HEK293 (cell line): ENCODE results near the gene CARD10.

Experiments used
- CTCF ChIA-PET: fragments of 350-600 bp; formaldehyde crosslinking; extraction: SDS; loops from one replicate; lab custom pipeline; 2021; ENCODE audit warnings: antibody characterized with exemption; lab: Yijun Ruan, JAX
- POLR2A ChIA-PET: fragments of 300-600 bp; formaldehyde crosslinking; extraction: SDS; loops from one replicate; lab custom pipeline; 2020; ENCODE audit warnings: antibody characterized with exemption, inconsistent platforms; lab: Yijun Ruan, JAX
- H3K27ac ChIP-seq: fragments of 200-500 bp; sonication (Bioruptor generic); 2 replicates; pipeline ENCODE4 v1.5.1; 2014; ENCODE audit warnings: low read depth, low read length, control low read depth, inconsistent platforms; ENCODE audit errors: extremely low read depth
- H3K36me3 ChIP-seq, 2 experiments: fragments of 200-500 bp in 1 of 2; sonication (Bioruptor generic) in 1 of 2; 1 replicate in 1 of 2; 2 replicates in 1 of 2; pipeline ENCODE4 v1.5.1; 2014 to 2017; ENCODE audit warnings: inconsistent platforms in 2 of 2, low read length in 2 of 2; ENCODE audit not compliant: control insufficient read depth in 2 of 2, insufficient read depth in 1 of 2
- H3K4me1 ChIP-seq: fragments of 200-500 bp; sonication (Bioruptor generic); 2 replicates; pipeline ENCODE4 v1.5.1; 2014; ENCODE audit warnings: mild to moderate bottlenecking, low read length, inconsistent platforms; ENCODE audit not compliant: control insufficient read depth, insufficient read depth
- H3K4me3 ChIP-seq: 2 replicates; pipeline ENCODE4 v1.5.1; 2011; ENCODE audit warnings: low read depth, mild to moderate bottlenecking, control low read depth, low read length, moderate library complexity
- H3K9me3 ChIP-seq: fragments of 200-500 bp; sonication (Bioruptor generic); 2 replicates; pipeline ENCODE4 v1.5.1; 2014; ENCODE audit warnings: low read depth, low read length, inconsistent platforms; ENCODE audit not compliant: control insufficient read depth, insufficient read depth
- BCL11A ChIP-seq: fragments of 450-650 bp; formaldehyde crosslinking; IDR thresholded peaks from 2 replicates; pipeline ENCODE4 v1.5.1; 2016; ENCODE audit warnings: low read depth, missing biosample characterization, missing genetic modification characterization
- EGR2 ChIP-seq: fragments of 450-650 bp; formaldehyde crosslinking; IDR thresholded peaks from 2 replicates; pipeline ENCODE4 v1.5.1; 2016; ENCODE audit warnings: low read depth, missing biosample characterization, missing genetic modification characterization
- GLIS2 ChIP-seq: fragments of 450-650 bp; formaldehyde crosslinking; IDR thresholded peaks from 2 replicates; pipeline ENCODE4 v1.5.1; 2016; ENCODE audit warnings: missing biosample characterization, missing genetic modification characterization
- KLF8 ChIP-seq: fragments of 450-650 bp; formaldehyde crosslinking; IDR thresholded peaks from 2 replicates; pipeline ENCODE4 v1.5.1; 2016; ENCODE audit warnings: missing biosample characterization, missing genetic modification characterization
- MZF1 ChIP-seq: fragments of 450-650 bp; formaldehyde crosslinking; IDR thresholded peaks from 2 replicates; pipeline ENCODE4 v1.5.1; 2017; ENCODE audit warnings: missing biosample characterization, missing genetic modification characterization, borderline replicate concordance
- ZBTB1 ChIP-seq: fragments of 450-650 bp; formaldehyde crosslinking; IDR thresholded peaks from 2 replicates; pipeline ENCODE4 v1.5.1; 2016; ENCODE audit warnings: missing biosample characterization, missing genetic modification characterization
- ZBTB17 ChIP-seq: fragments of 450-650 bp; formaldehyde crosslinking; IDR thresholded peaks from 2 replicates; pipeline ENCODE4 v1.5.1; 2016; ENCODE audit warnings: missing biosample characterization, missing genetic modification characterization
- ZEB2 ChIP-seq: fragments of 450-650 bp; formaldehyde crosslinking; IDR thresholded peaks from 2 replicates; pipeline ENCODE4 v1.5.1; 2016; ENCODE audit warnings: missing biosample characterization, missing genetic modification characterization
- ZFHX2 ChIP-seq: fragments of 450-650 bp; formaldehyde crosslinking; conservative IDR thresholded peaks from 2 replicates; pipeline ENCODE4 v1.5.1; 2016; ENCODE audit warnings: missing biosample characterization, missing genetic modification characterization
- ZFP69B ChIP-seq: fragments of 450-650 bp; formaldehyde crosslinking; IDR thresholded peaks from 2 replicates; pipeline ENCODE4 v1.5.1; 2016; ENCODE audit warnings: missing biosample characterization, missing genetic modification characterization
- ZNF132 ChIP-seq: fragments of 450-650 bp; formaldehyde crosslinking; IDR thresholded peaks from 2 replicates; pipeline ENCODE4 v1.5.1; 2017; ENCODE audit warnings: missing biosample characterization, missing genetic modification characterization, borderline replicate concordance
- ZNF223 ChIP-seq: fragments of 450-650 bp; formaldehyde crosslinking; IDR thresholded peaks from 2 replicates; pipeline ENCODE4 v1.5.1; 2016; ENCODE audit warnings: missing biosample characterization, missing genetic modification characterization
- ZNF341 ChIP-seq: fragments of 450-650 bp; formaldehyde crosslinking; IDR thresholded peaks from 2 replicates; pipeline ENCODE4; 2016; ENCODE audit warnings: low read depth, missing biosample characterization, missing genetic modification characterization
- ZNF366 ChIP-seq: fragments of 450-650 bp; formaldehyde crosslinking; conservative IDR thresholded peaks from 2 replicates; pipeline ENCODE4 v1.5.1; 2016; ENCODE audit warnings: missing biosample characterization, missing genetic modification characterization
- ZNF433 ChIP-seq: fragments of 450-650 bp; formaldehyde crosslinking; IDR thresholded peaks from 2 replicates; pipeline ENCODE4 v1.5.1; 2016; ENCODE audit warnings: missing biosample characterization, missing genetic modification characterization, low read depth
- ZNF571 ChIP-seq: fragments of 450-650 bp; formaldehyde crosslinking; IDR thresholded peaks from 2 replicates; pipeline ENCODE4 v1.5.0; 2017; ENCODE audit warnings: missing biosample characterization, missing genetic modification characterization
- ZNF654 ChIP-seq: fragments of 450-650 bp; formaldehyde crosslinking; IDR thresholded peaks from 2 replicates; pipeline ENCODE4 v1.5.1; 2016; ENCODE audit warnings: low read depth, missing biosample characterization, missing genetic modification characterization
- ZNF664 ChIP-seq: fragments of 450-650 bp; formaldehyde crosslinking; IDR thresholded peaks from 2 replicates; pipeline ENCODE4 v1.5.1; 2016; ENCODE audit warnings: missing biosample characterization, missing genetic modification characterization
- ZNF768 ChIP-seq: fragments of 450-650 bp; formaldehyde crosslinking; IDR thresholded peaks from 2 replicates; pipeline ENCODE4 v1.5.1; 2018; ENCODE audit warnings: missing biosample characterization, mild to moderate bottlenecking, missing genetic modification characterization
- ZNF776 ChIP-seq: fragments of 450-650 bp; formaldehyde crosslinking; IDR thresholded peaks from 2 replicates; pipeline ENCODE4 v1.5.0; 2017; ENCODE audit warnings: missing biosample characterization, missing genetic modification characterization, borderline replicate concordance
- ZNF777 ChIP-seq: fragments of 450-650 bp; formaldehyde crosslinking; IDR thresholded peaks from 2 replicates; pipeline ENCODE4 v1.5.1; 2017; ENCODE audit warnings: missing biosample characterization, missing genetic modification characterization, borderline replicate concordance
- TF ChIP-seq, protein P1 (sequence below): fragments of 450-650 bp; formaldehyde crosslinking; IDR thresholded peaks from 2 replicates; pipeline ENCODE4 v1.5.0; 2017; ENCODE audit warnings: missing biosample characterization, missing genetic modification characterization, borderline replicate concordance
- TF ChIP-seq, protein P2 (sequence below): fragments of 450-650 bp; IDR thresholded peaks from 2 replicates; pipeline ENCODE4 v1.5.1; 2018; ENCODE audit warnings: missing biosample characterization, mild to moderate bottlenecking, missing genetic modification characterization
- TF ChIP-seq, protein P3 (sequence below): fragments of 450-650 bp; IDR thresholded peaks from 2 replicates; pipeline ENCODE4 v1.5.1; 2018; ENCODE audit warnings: missing biosample characterization, missing genetic modification characterization
- TF ChIP-seq, protein P4 (sequence below): fragments of 450-650 bp; formaldehyde crosslinking; IDR thresholded peaks from 2 replicates; pipeline ENCODE4 v1.5.1; 2016; ENCODE audit warnings: missing biosample characterization, missing genetic modification characterization

Gene CARD10

DNA sequence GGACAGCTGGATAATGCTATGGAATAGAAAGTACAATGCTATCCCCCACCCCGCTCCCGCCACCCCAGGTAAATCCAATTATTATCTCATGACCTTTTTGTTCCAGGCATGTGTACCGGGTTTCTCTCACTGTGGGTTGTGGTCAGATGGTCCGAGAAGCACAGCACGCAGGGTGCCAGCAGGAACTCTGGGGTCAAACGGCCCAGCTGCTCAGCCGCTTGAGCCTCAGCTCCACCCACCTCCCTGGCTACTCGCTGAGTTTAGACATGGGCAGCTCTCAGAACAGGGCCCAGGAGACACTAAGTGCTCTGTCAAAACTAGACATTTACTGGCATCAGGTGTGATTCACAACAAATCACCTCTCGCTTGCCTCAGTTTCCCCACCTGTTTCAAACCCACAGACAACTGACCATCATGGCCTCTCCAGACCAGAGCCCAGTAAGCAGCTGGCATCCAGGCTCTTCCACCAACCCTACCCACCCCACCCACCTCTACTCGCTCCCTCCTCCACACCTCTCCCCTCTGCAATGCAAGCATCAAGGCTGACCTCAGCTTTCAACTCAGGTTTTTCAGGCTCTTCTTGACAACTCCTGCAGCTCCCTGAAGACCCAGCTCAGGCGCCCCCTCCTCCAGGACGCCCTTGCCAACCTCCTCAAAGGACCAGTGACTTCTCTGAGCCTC, 20.0 kb downstream of the CARD10 start:
- TF ChIP-seq ZNF571 (tag by site-specific recombination) (no peak), ZNF341 (tag by site-specific recombination) (peak; percentile 91), GLIS2 (tag by site-specific recombination) (no peak), BCL11A (tag by site-specific recombination) (no peak), EGR2 (peak; percentile 77), ZBTB17 (tag by site-specific recombination) (no peak), ZNF777 (tag by site-specific recombination) (no peak), ZFHX2 (tag by site-specific recombination) (peak; percentile 69), ZBTB1 (tag by site-specific recombination) (no peak), ZEB2 (no peak), ZNF768 (no peak), ZNF366 (tag by site-specific recombination) (no peak), ZFP69B (tag by site-specific recombination) (no peak), ZNF223 (tag by site-specific recombination) (no peak)
- TF ChIP-seq, protein P1, sequence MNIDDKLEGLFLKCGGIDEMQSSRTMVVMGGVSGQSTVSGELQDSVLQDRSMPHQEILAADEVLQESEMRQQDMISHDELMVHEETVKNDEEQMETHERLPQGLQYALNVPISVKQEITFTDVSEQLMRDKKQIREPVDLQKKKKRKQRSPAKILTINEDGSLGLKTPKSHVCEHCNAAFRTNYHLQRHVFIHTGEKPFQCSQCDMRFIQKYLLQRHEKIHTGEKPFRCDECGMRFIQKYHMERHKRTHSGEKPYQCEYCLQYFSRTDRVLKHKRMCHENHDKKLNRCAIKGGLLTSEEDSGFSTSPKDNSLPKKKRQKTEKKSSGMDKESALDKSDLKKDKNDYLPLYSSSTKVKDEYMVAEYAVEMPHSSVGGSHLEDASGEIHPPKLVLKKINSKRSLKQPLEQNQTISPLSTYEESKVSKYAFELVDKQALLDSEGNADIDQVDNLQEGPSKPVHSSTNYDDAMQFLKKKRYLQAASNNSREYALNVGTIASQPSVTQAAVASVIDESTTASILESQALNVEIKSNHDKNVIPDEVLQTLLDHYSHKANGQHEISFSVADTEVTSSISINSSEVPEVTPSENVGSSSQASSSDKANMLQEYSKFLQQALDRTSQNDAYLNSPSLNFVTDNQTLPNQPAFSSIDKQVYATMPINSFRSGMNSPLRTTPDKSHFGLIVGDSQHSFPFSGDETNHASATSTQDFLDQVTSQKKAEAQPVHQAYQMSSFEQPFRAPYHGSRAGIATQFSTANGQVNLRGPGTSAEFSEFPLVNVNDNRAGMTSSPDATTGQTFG (tag by site-specific recombination), result no peak
- no peaks in the 10 kb centered on the region for H3K9me3 ChIP-seq
- H3K36me3 ChIP-seq, result peaks cover 0 to 76% of the 10 kb centered on the region in 2 experiments; a peak in 2 of 3 replicates
- H3K4me1 ChIP-seq, result no peaks in the 10 kb centered on the region
- CTCF ChIA-PET, result interaction anchor here (0.7 to 12.9 kb wide), 14 partner anchors 8 to 182 kb away, joined by 3 to 115 read pairs (median 4); partner anchors contain the start of gene MFNG
- H3K4me3 ChIP-seq, result no peak overlapping the region
- POLR2A ChIA-PET, result interaction anchor here (1.9 kb wide), 1 partner anchor 13 kb away, joined by 8 read pairs; the partner anchor contains the start of gene MFNG
- H3K27ac ChIP-seq, result no peak overlapping the region

DNA sequence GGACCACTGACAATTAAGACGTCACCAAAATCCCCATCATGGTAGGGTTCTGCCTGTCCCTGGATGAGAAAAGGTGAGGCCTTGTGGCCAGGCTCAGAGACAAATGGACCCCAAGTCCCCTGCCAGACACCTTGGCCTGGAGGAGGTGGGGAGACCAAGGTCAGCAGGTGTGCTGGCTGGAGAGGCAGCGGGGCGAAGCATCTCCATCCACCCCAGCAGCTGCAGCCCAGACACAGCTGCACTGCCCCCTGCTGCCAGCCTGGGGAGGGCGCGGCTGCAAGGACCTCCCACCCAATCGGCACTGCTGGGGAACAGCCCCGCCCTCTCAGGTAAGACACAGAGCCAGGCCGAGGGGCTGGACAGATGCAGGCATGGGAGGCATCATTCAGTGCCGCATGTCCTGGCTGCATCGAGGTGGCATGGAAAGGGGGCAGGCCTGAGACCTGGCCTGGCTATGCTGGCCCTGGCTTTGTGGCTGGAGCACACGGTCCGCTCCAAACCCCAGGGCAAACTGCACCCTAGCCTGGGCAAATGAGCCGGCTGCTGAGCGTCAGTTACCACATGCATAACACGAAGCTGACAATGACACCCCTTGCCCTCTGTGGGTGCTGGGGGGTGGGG, 20.8 kb downstream of the CARD10 start:
- ChIA-PET CTCF (interaction anchor here (0.7 to 12.9 kb wide), 21 partner anchors 9 to 1209 kb away, joined by 3 to 115 read pairs (median 4); partner anchors contain the start of gene MFNG), POLR2A (interaction anchor here (0.6 to 1.9 kb wide), 3 partner anchors 12 to 49 kb away, joined by 4 to 8 read pairs (median 4); partner anchors contain the start of gene MFNG)
- Histone ChIP-seq H3K4me1 (no peaks in the 10 kb centered on the region), H3K36me3 (peaks cover 0 to 74% of the 10 kb centered on the region in 2 experiments; a peak in 2 of 3 replicates), H3K9me3 (no peaks in the 10 kb centered on the region), H3K4me3 (no peak overlapping the region), H3K27ac (no peak overlapping the region)
- TF ChIP-seq, protein P2, sequence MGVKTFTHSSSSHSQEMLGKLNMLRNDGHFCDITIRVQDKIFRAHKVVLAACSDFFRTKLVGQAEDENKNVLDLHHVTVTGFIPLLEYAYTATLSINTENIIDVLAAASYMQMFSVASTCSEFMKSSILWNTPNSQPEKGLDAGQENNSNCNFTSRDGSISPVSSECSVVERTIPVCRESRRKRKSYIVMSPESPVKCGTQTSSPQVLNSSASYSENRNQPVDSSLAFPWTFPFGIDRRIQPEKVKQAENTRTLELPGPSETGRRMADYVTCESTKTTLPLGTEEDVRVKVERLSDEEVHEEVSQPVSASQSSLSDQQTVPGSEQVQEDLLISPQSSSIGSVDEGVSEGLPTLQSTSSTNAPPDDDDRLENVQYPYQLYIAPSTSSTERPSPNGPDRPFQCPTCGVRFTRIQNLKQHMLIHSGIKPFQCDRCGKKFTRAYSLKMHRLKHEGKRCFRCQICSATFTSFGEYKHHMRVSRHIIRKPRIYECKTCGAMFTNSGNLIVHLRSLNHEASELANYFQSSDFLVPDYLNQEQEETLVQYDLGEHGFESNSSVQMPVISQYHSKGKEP (tag by site-specific recombination), result no peak
- no peak for TF ChIP-seq ZNF664 (tag by site-specific recombination)
- TF ChIP-seq KLF8, result no peak
- TF ChIP-seq GLIS2 (tag by site-specific recombination), result peak; percentile 48; the same call in 1 of the 2 replicates
- TF ChIP-seq MZF1 (tag by site-specific recombination), result no peak
- TF ChIP-seq ZFHX2 (tag by site-specific recombination), result peak; percentile 41; the same call in 1 of the 2 replicates
- TF ChIP-seq ZNF366 (tag by site-specific recombination), result no peak
- TF ChIP-seq, protein P3, sequence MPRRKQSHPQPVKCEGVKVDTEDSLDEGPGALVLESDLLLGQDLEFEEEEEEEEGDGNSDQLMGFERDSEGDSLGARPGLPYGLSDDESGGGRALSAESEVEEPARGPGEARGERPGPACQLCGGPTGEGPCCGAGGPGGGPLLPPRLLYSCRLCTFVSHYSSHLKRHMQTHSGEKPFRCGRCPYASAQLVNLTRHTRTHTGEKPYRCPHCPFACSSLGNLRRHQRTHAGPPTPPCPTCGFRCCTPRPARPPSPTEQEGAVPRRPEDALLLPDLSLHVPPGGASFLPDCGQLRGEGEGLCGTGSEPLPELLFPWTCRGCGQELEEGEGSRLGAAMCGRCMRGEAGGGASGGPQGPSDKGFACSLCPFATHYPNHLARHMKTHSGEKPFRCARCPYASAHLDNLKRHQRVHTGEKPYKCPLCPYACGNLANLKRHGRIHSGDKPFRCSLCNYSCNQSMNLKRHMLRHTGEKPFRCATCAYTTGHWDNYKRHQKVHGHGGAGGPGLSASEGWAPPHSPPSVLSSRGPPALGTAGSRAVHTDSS (tag by site-specific recombination), result no peak
- no peak for TF ChIP-seq ZNF433 (tag by site-specific recombination)
- no peak for TF ChIP-seq ZNF132
- peak; percentile 38; the same call in 1 of the 2 replicates for TF ChIP-seq EGR2
- peak; percentile 16; the same call in 1 of the 2 replicates for TF ChIP-seq ZNF654 (tag by site-specific recombination)
- TF ChIP-seq, protein P4, sequence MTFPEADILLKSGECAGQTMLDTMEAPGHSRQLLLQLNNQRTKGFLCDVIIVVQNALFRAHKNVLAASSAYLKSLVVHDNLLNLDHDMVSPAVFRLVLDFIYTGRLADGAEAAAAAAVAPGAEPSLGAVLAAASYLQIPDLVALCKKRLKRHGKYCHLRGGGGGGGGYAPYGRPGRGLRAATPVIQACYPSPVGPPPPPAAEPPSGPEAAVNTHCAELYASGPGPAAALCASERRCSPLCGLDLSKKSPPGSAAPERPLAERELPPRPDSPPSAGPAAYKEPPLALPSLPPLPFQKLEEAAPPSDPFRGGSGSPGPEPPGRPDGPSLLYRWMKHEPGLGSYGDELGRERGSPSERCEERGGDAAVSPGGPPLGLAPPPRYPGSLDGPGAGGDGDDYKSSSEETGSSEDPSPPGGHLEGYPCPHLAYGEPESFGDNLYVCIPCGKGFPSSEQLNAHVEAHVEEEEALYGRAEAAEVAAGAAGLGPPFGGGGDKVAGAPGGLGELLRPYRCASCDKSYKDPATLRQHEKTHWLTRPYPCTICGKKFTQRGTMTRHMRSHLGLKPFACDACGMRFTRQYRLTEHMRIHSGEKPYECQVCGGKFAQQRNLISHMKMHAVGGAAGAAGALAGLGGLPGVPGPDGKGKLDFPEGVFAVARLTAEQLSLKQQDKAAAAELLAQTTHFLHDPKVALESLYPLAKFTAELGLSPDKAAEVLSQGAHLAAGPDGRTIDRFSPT (tag by site-specific recombination), result peak; percentile 19; the same call in 1 of the 2 replicates
- no peak for TF ChIP-seq ZNF776 (tag by site-specific recombination)
- no peak for TF ChIP-seq ZNF571 (tag by site-specific recombination)
